OCI-LY7 (cell line): ENCODE measurements around the gene CTNNA2. TPM values are rescaled to one million over a fixed set of nuclear protein-coding genes. Genes with fewer than 3 reads are reported as not detected.

Source experiments
- BruUV-seq: library from RNA; stranded (reverse); fragments of 400-500 nt; replicated peaks from 2 replicates; lab custom pipeline; 2021; lab: Mats Ljungman, UMichigan
- CTCF ChIA-PET: fragments of 300-600 bp; sonication (Branson Sonifier 250); formaldehyde crosslinking; loops from one replicate; lab custom pipeline; 2022; ENCODE audit warnings: antibody characterized with exemption; ENCODE audit not compliant: unreplicated experiment; lab: Charles Lee
- POLR2A ChIA-PET: fragments of 300-600 bp; sonication (Branson Sonifier 250); formaldehyde crosslinking; loops from one replicate; lab custom pipeline; 2022; ENCODE audit warnings: antibody characterized with exemption; lab: Charles Lee
- DNase-seq: peaks from one replicate; pipeline ENCODE4 v3.0.0-alpha.2; 2015; ENCODE audit warnings: low spot score
- H2AFZ ChIP-seq: fragments of 200-600 bp; sonication (generic), shearing (Covaris generic); 2 replicates; pipeline ENCODE4 v1.6.1; 2014; ENCODE audit warnings: mild to moderate bottlenecking, antibody characterized with exemption, low read length, moderate library complexity
- H3K27ac ChIP-seq: fragments of 200-600 bp; sonication (generic); 2 replicates; pipeline ENCODE4 v1.5.1; 2014; ENCODE audit warnings: mixed run types, low read depth, mild to moderate bottlenecking, moderate library complexity, low read length, inconsistent platforms; ENCODE audit not compliant: poor library complexity, severe bottlenecking
- H3K36me3 ChIP-seq: fragments of 200-600 bp; sonication (generic); 2 replicates; pipeline ENCODE4 v1.6.1; 2014; ENCODE audit warnings: mild to moderate bottlenecking, antibody characterized with exemption, low read length, moderate library complexity, mixed read lengths; ENCODE audit not compliant: insufficient read depth
- H3K4me1 ChIP-seq: fragments of 200-600 bp; sonication (generic); 2 replicates; pipeline ENCODE4 v1.5.1; 2014; ENCODE audit warnings: mild to moderate bottlenecking, low read length; ENCODE audit not compliant: insufficient read depth, poor library complexity, severe bottlenecking
- H3K4me2 ChIP-seq: fragments of 200-600 bp; sonication (generic); 2 replicates; pipeline ENCODE4 v1.6.1; 2014; ENCODE audit warnings: mild to moderate bottlenecking, low read length
- H3K4me3 ChIP-seq: fragments of 200-600 bp; sonication (generic); 2 replicates; pipeline ENCODE4 v1.5.1; 2014; ENCODE audit warnings: mild to moderate bottlenecking, low read depth, low read length; ENCODE audit not compliant: poor library complexity, severe bottlenecking
- H3K79me2 ChIP-seq: fragments of 200-600 bp; sonication (generic); 2 replicates; pipeline ENCODE4 v1.6.1; 2016; ENCODE audit warnings: low read depth, mild to moderate bottlenecking, low read length, moderate library complexity, mixed read lengths; ENCODE audit not compliant: insufficient read depth
- H3K9me2 ChIP-seq: fragments of 200-600 bp; sonication (generic); 2 replicates; pipeline ENCODE4 v1.6.1; 2016; ENCODE audit warnings: mild to moderate bottlenecking, low read length, mixed read lengths; ENCODE audit not compliant: insufficient read depth
- H3K9me3 ChIP-seq: fragments of 200-600 bp; sonication (generic); 2 replicates; pipeline ENCODE4 v1.6.1; 2014; ENCODE audit warnings: mild to moderate bottlenecking, mixed run types, low read length, mixed read lengths
- H4K20me1 ChIP-seq: fragments of 200-600 bp; sonication (generic); 2 replicates; pipeline ENCODE4 v1.6.1; 2014; ENCODE audit warnings: mild to moderate bottlenecking, antibody characterized with exemption, low read length, moderate library complexity, mixed read lengths; ENCODE audit not compliant: insufficient read depth
- CTCF ChIP-seq: fragments of 200-600 bp; sonication (generic); conservative IDR thresholded peaks from 2 replicates; pipeline ENCODE4 v1.5.1; 2014; ENCODE audit warnings: mild to moderate bottlenecking, antibody characterized with exemption, low read length, moderate library complexity, mixed read lengths
- EZH2phosphoT487 ChIP-seq: fragments of 200-600 bp; sonication (generic); IDR thresholded peaks from 2 replicates; pipeline ENCODE4 v1.6.1; 2018; ENCODE audit warnings: low read depth, borderline replicate concordance, mild to moderate bottlenecking, mixed run types, antibody characterized with exemption, low read length, moderate library complexity, mixed read lengths
- intact Hi-C: fragments of 100-400 bp; cut with micrococcal nuclease; formaldehyde crosslinking; loops from one replicate; pipeline ENCODE4 v1.10.0; 2022; ENCODE audit not compliant: unreplicated experiment
- total RNA-seq, 2 experiments: library from RNA; depleted of rRNA in 1 of 2; stranded (reverse); fragments of >200 nt in 1 of 2; shearing (Covaris generic) in 1 of 2; gene quantifications; 2 replicates each; pipeline ENCODE4 v1.2.3, GENCODE V29; 2014 to 2022

CTNNA2 gene
- total RNA-seq, 2 experiments from 2014 or later = 0.19 to 2.7 TPM

GRCh38 chr2:79593237-79593867 is 80.5 kb downstream of the CTNNA2 start:
- Histone ChIP-seq H2AFZ (no peak overlapping the region), H4K20me1 (no peaks in the 10 kb centered on the region), H3K79me2 (no peaks in the 10 kb centered on the region), H3K9me2 (no peaks in the 10 kb centered on the region), H3K36me3 (no peaks in the 10 kb centered on the region), H3K27ac (no peak overlapping the region), H3K4me3 (no peak overlapping the region), H3K9me3 (no peaks in the 10 kb centered on the region), H3K4me1 (no peaks in the 10 kb centered on the region), H3K4me2 (no peak overlapping the region)
- POLR2A ChIA-PET = no interaction called here
- DNase-seq = no peak
- TF ChIP-seq CTCF = no peak
- no peak for TF ChIP-seq EZH2phosphoT487
- intact Hi-C loops = no loop called here
- CTCF ChIA-PET = no interaction called here
- no TSS peak for BruUV-seq

- Histone ChIP-seq H3K4me2 (no peak overlapping the region), H2AFZ (no peak overlapping the region), H3K79me2 (no peaks in the 10 kb centered on the region), H3K36me3 (no peaks in the 10 kb centered on the region), H4K20me1 (no peaks in the 10 kb centered on the region), H3K27ac (no peak overlapping the region), H3K9me2 (no peaks in the 10 kb centered on the region), H3K9me3 (no peaks in the 10 kb centered on the region), H3K4me1 (no peaks in the 10 kb centered on the region), H3K4me3 (no peak overlapping the region)
- no peak for TF ChIP-seq EZH2phosphoT487
- no peak for TF ChIP-seq CTCF
- BruUV-seq = no TSS peak
- POLR2A ChIA-PET = interaction anchor here (0.6 kb wide), 1 partner anchor 198 kb away, joined by 3 read pairs; no protein-coding TSS in a partner anchor
- no peak for DNase-seq
- CTCF ChIA-PET = no interaction called here
- intact Hi-C loops = no loop called here
Measured at GRCh38 chr2:79596403-79596802, 83.6 kb downstream of the CTNNA2 start.

DNA sequence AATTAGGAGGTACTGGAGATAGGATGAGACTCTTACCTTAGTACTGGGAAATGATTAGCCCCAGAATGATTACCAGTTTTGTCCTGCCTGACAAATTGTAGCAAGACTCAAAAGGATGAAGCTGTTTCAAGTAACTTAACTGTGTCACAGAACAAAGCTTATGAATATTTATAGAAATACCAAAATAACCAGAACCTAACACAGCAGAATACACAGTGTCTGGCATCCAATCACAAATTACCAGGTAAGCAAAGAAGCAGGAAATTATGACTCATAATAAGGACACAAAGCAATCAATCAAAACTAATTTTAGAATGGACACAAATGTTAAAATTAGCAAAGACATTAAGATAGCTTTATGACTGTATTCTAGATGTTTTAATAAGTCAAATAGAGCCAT is 91.9 kb downstream of the CTNNA2 start:
- no peaks in the 10 kb centered on the region for H3K9me2 ChIP-seq
- no peak for DNase-seq
- ChIA-PET POLR2A (interaction anchor here (0.6 to 0.7 kb wide), 2 partner anchors 29 to 117 kb away, joined by 3 read pairs; no protein-coding TSS in a partner anchor), CTCF (no interaction called here)
- intact Hi-C loops = no loop called here
- no peak overlapping the region for H3K4me3 ChIP-seq
- H3K27ac ChIP-seq = no peak overlapping the region
- H3K9me3 ChIP-seq = no peaks in the 10 kb centered on the region
- no peaks in the 10 kb centered on the region for H3K36me3 ChIP-seq
- H3K4me1 ChIP-seq = no peaks in the 10 kb centered on the region
- no peak overlapping the region for H2AFZ ChIP-seq
- H4K20me1 ChIP-seq = no peaks in the 10 kb centered on the region
- H3K4me2 ChIP-seq = no peak overlapping the region
- no peaks in the 10 kb centered on the region for H3K79me2 ChIP-seq
- TF ChIP-seq EZH2phosphoT487 (no peak), CTCF (no peak)
- BruUV-seq = no TSS peak
